HCT116 (cell line): Measurements from ENCODE around the gene MSI2. TPM values are rescaled to one million over a fixed set of nuclear protein-coding genes. Genes with fewer than 3 reads are reported as not detected.

Experiments
- ATAC-seq: fragments of 200-7000 bp; cut with Tn5 transposase; 2 replicates; pipeline ENCODE4 v1.9.1; 2020; ENCODE audit warnings: mild to moderate bottlenecking, moderate library complexity
- BruUV-seq: library from RNA; stranded (reverse); fragments of 400-500 nt; replicated peaks from 2 replicates; lab custom pipeline; 2021; lab: Mats Ljungman, UMichigan
- CTCF ChIA-PET: fragments of 300-600 bp; sonication (Branson Sonifier 250); formaldehyde crosslinking; loops from one replicate; lab custom pipeline; 2021; ENCODE audit warnings: antibody characterized with exemption; lab: Charles Lee
- POLR2A ChIA-PET: fragments of 300-600, 350-600 bp; sonication (Branson Sonifier 250); formaldehyde crosslinking; loops from one replicate; lab custom pipeline; 2021; ENCODE audit warnings: antibody characterized with exemption; lab: Charles Lee
- RAD21 ChIA-PET, 2 experiments: fragments of 300-600 bp; sonication (Branson Sonifier 250); formaldehyde crosslinking; loops; one replicate each; lab custom pipeline; 2023; ENCODE audit warnings: low total read pairs in 2 of 2; ENCODE audit not compliant: uncharacterized antibody in 2 of 2, unreplicated experiment in 2 of 2, low non-redundant PET in 1 of 2; lab: Charles Lee
- DNase-seq: peaks from one replicate; pipeline ENCODE4 v3.0.0-alpha.2; 2010; ENCODE audit warnings: low read depth, low spot score
- H2AFZ ChIP-seq: fragments of 200-600 bp; shearing (Covaris generic), sonication (generic); 2 replicates; pipeline ENCODE4 v1.6.1; 2017; ENCODE audit warnings: low read depth, mixed run types, mixed read lengths, antibody characterized with exemption, low read length; ENCODE audit not compliant: poor library complexity, severe bottlenecking
- H3K27ac ChIP-seq: 2 replicates; pipeline ENCODE4 v1.5.1; 2012; ENCODE audit warnings: low read depth, low read length
- H3K27me3 ChIP-seq: fragments of 200-600 bp; sonication (generic); 2 replicates; pipeline ENCODE4 v1.6.1; 2016; ENCODE audit warnings: mixed run types, low read length, mixed read lengths; ENCODE audit not compliant: insufficient read depth
- H3K36me3 ChIP-seq, 2 experiments: fragments of 200-500 bp in 1 of 2; fragments of 200-600 bp in 1 of 2; sonication (Bioruptor generic) in 1 of 2; sonication (generic) in 1 of 2; 2 replicates each; pipeline versions ENCODE4 v1.5.1 to v1.6.1; 2014 to 2016; ENCODE audit warnings: low read length in 2 of 2, inconsistent platforms in 1 of 2, mixed read lengths in 1 of 2, mixed run types in 1 of 2; ENCODE audit not compliant: insufficient read depth in 2 of 2, control insufficient read depth in 1 of 2
- H3K4me1 ChIP-seq, 2 experiments: fragments of 200-600 bp in 1 of 2; sonication (generic) in 1 of 2; 2 replicates each; pipeline versions ENCODE4 v1.5.1 to v1.6.1; 2012 to 2017; ENCODE audit warnings: low read length in 2 of 2, inconsistent platforms in 1 of 2, mild to moderate bottlenecking in 1 of 2, mixed read lengths in 1 of 2, mixed run types in 1 of 2, moderate library complexity in 1 of 2; ENCODE audit not compliant: insufficient read depth in 2 of 2, control insufficient read depth in 1 of 2
- H3K4me2 ChIP-seq: fragments of 200-600 bp; sonication (generic); 2 replicates; pipeline ENCODE4 v1.6.1; 2017; ENCODE audit warnings: mixed run types, low read length, mixed read lengths
- H3K4me3 ChIP-seq, 2 experiments: fragments of 200-600 bp in 1 of 2; sonication (generic) in 1 of 2; replicated peaks in 1 of 2; 2 replicates each; pipeline ENCODE4 v1.5.1; 2011 to 2016; ENCODE audit warnings: low read length in 2 of 2, control low read depth in 1 of 2, low read depth in 1 of 2, mild to moderate bottlenecking in 1 of 2, mixed read lengths in 1 of 2, mixed run types in 1 of 2
- H3K79me2 ChIP-seq: fragments of 200-600 bp; sonication (generic); 2 replicates; pipeline ENCODE4 v1.6.1; 2017; ENCODE audit warnings: mild to moderate bottlenecking, mixed run types, low read length, moderate library complexity, mixed read lengths; ENCODE audit not compliant: insufficient read depth
- H3K9ac ChIP-seq: fragments of 200-600 bp; sonication (generic); 2 replicates; pipeline ENCODE4 v1.6.1; 2016; ENCODE audit warnings: low read length, mixed read lengths
- H3K9me2 ChIP-seq: fragments of 200-600 bp; sonication (generic), shearing (Covaris generic); 2 replicates; pipeline ENCODE4 v1.6.1; 2017; ENCODE audit warnings: mixed run types, mild to moderate bottlenecking, moderate library complexity; ENCODE audit not compliant: insufficient read depth
- H3K9me3 ChIP-seq, 2 experiments: fragments of 200-500 bp in 1 of 2; fragments of 200-600 bp in 1 of 2; sonication (Bioruptor generic) in 1 of 2; sonication (generic) in 1 of 2; 2 replicates each; pipeline ENCODE4 v1.6.1; 2014 to 2017; ENCODE audit warnings: low read length in 2 of 2, mixed read lengths in 2 of 2, inconsistent platforms in 1 of 2, low read depth in 1 of 2, mild to moderate bottlenecking in 1 of 2, mixed run types in 1 of 2, moderate library complexity in 1 of 2; ENCODE audit not compliant: control insufficient read depth in 1 of 2, insufficient read depth in 1 of 2
- H4K20me1 ChIP-seq: fragments of 200-600 bp; sonication (generic), shearing (Covaris generic); 2 replicates; pipeline ENCODE4 v1.6.1; 2017; ENCODE audit warnings: mixed run types, mild to moderate bottlenecking, moderate library complexity; ENCODE audit not compliant: insufficient read depth
- CBX3 ChIP-seq: IDR thresholded peaks from 2 replicates; pipeline ENCODE4 v1.6.1; 2012; ENCODE audit warnings: low read depth
- EGR1 ChIP-seq: IDR thresholded peaks from 2 replicates; pipeline ENCODE4 v1.6.1; 2012; ENCODE audit warnings: low read depth
- ELF1 ChIP-seq: IDR thresholded peaks from 2 replicates; pipeline ENCODE4 v1.6.1; 2012; ENCODE audit warnings: low read depth, borderline replicate concordance
- EZH2 ChIP-seq: fragments of 200-600 bp; sonication (generic); IDR thresholded peaks from 2 replicates; pipeline ENCODE4 v1.6.1; 2017; ENCODE audit warnings: antibody characterized with exemption, mixed run types
- FOSL1 ChIP-seq: IDR thresholded peaks from 2 replicates; pipeline ENCODE4 v1.6.1; 2012; ENCODE audit warnings: low read depth
- JUND ChIP-seq: IDR thresholded peaks from 2 replicates; pipeline ENCODE4 v1.6.1; 2012
- POLR2AphosphoS5 ChIP-seq: IDR thresholded peaks from 2 replicates; pipeline ENCODE4 v1.6.1; 2011; ENCODE audit warnings: mild to moderate bottlenecking, low read depth, low read length, moderate library complexity
- RAD21 ChIP-seq: IDR thresholded peaks from 2 replicates; pipeline ENCODE4 v1.6.1; 2012; ENCODE audit warnings: low read depth, mild to moderate bottlenecking
- SIN3A ChIP-seq: IDR thresholded peaks from 2 replicates; pipeline ENCODE4 v1.6.1; 2012; ENCODE audit warnings: low read depth
- SP1 ChIP-seq: IDR thresholded peaks from 2 replicates; pipeline ENCODE4 v1.6.1; 2012; ENCODE audit warnings: low read depth
- SRF ChIP-seq: IDR thresholded peaks from 2 replicates; pipeline ENCODE4 v1.6.1; 2012; ENCODE audit warnings: low read depth
- YY1 ChIP-seq: IDR thresholded peaks from 2 replicates; pipeline ENCODE4 v1.6.1; 2011; ENCODE audit warnings: low read length, low read depth, moderate library complexity, mild to moderate bottlenecking; ENCODE audit not compliant: insufficient replicate concordance; ENCODE audit errors: extremely low read depth
- ZNF274 ChIP-seq: fragments of 200-500 bp; sonication (Bioruptor generic); IDR thresholded peaks from 2 replicates; pipeline ENCODE4 v1.6.1; 2014; ENCODE audit warnings: mild to moderate bottlenecking, low read depth, low read length, inconsistent platforms
- intact Hi-C: fragments of 100-400 bp; cut with micrococcal nuclease; formaldehyde crosslinking; loops from 2 replicates; pipeline ENCODE4 v1.10.0; 2022
- total RNA-seq: library from RNA; stranded (reverse); gene quantifications from one replicate; pipeline ENCODE4 v1.2.1, GENCODE V29; 2021; ENCODE audit not compliant: unreplicated experiment
- TF ChIP-seq, protein P1 (sequence below): IDR thresholded peaks from 2 replicates; pipeline ENCODE4 v1.6.1; 2012
- TF ChIP-seq, protein P2 (sequence below): IDR thresholded peaks from 2 replicates; pipeline ENCODE4 v1.6.1; 2012
- TF ChIP-seq, protein P3 (sequence below), 3 experiments: fragments of 200-600 bp in 1 of 3; sonication (generic) in 1 of 3; IDR thresholded peaks in 2 of 3; conservative IDR thresholded peaks in 1 of 3; 2 replicates each; pipeline ENCODE4 v1.5.1; 2012 to 2017; ENCODE audit warnings: low read depth in 2 of 3, low read length in 2 of 3, antibody characterized with exemption in 1 of 3, borderline replicate concordance in 1 of 3, control low read depth in 1 of 3, mild to moderate bottlenecking in 1 of 3, mixed read lengths in 1 of 3, mixed run types in 1 of 3, moderate library complexity in 1 of 3; ENCODE audit not compliant: insufficient read depth in 1 of 3
- TF ChIP-seq, protein P4 (sequence below): IDR thresholded peaks from 2 replicates; pipeline ENCODE4 v1.6.1; 2011; ENCODE audit warnings: mild to moderate bottlenecking, low read length, moderate library complexity; ENCODE audit not compliant: insufficient replicate concordance; ENCODE audit errors: extremely low read depth

Gene MSI2
- total RNA-seq, 1 experiment from 2014 or later = 137 TPM

DNA sequence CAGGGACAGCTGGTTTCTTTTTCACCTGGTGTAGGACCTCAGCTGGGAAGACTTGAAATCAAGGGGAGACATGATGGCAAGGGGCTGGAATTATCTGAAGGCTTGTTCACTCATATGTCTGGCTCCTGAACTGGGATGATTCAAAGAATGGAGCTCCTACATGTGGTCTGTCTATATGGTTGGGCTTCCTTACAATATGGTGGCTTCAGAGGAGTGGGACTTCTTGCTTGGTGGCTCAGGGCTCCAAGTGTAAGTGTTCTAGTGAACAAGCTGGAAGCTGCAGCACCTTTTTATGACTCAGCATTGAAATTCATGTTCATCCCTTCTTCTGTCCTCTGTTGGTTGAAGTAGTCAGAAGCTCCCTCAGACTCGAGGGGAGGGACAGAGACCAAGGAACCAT is 127.9 kb downstream of the MSI2 start:
- H3K4me3 ChIP-seq = no peak overlapping the region

DNA sequence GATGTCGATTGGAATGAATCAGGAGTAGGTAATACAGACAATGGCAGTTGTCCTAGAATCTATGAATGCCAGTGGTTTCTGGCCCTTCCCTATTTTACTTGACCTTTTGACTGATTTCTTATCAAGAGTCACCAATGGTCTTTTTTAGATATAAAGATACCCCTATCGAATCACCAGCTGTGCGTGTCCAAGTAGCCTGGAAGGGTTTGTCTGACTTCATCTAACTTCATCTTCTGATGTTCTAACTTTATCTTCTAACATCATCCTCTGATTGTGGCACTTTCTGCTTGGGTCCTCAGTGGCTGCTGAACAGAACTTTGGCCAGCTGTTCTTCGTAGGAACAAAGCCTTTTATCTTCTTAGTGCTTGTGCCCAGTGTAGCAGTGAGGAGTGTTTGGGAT is 129.7 kb downstream of the MSI2 start:
- no peak for DNase-seq
- H3K4me1 ChIP-seq = peaks cover 0 to 4% of the 10 kb centered on the region in 2 experiments; a peak in 2 of 4 replicates
- H3K4me3 ChIP-seq = no peak overlapping the region
- no peak overlapping the region for H3K9ac ChIP-seq
- H3K36me3 ChIP-seq = peaks cover 0 to 11% of the 10 kb centered on the region in 2 experiments; a peak in 2 of 4 replicates
- H4K20me1 ChIP-seq = no peaks in the 10 kb centered on the region
- peaks cover 5% of the 10 kb centered on the region; the same call in 1 of the 2 replicates for H3K79me2 ChIP-seq
- H3K9me2 ChIP-seq = no peaks in the 10 kb centered on the region
- BruUV-seq = no TSS peak
- RAD21 ChIA-PET = no interaction called here
- ATAC-seq = no peak
- CTCF ChIA-PET = no interaction called here
- intact Hi-C loops = no loop called here
- no peak overlapping the region for H2AFZ ChIP-seq
- H3K9me3 ChIP-seq = peaks cover 12 to 30% of the 10 kb centered on the region in 2 experiments; a peak in 3 of 4 replicates
- H3K27ac ChIP-seq = no peak overlapping the region
- POLR2A ChIA-PET = no interaction called here
- no peak overlapping the region for H3K4me2 ChIP-seq
- no peaks in the 10 kb centered on the region for H3K27me3 ChIP-seq
- TF ChIP-seq ZNF274 (no peak), FOSL1 (no peak), RAD21 (no peak), SIN3A (no peak), SP1 (no peak), JUND (no peak), EZH2 (no peak), CBX3 (no peak), POLR2AphosphoS5 (no peak), ELF1 (no peak), SRF (no peak), YY1 (no peak), EGR1 (no peak)
- TF ChIP-seq, protein P1, sequence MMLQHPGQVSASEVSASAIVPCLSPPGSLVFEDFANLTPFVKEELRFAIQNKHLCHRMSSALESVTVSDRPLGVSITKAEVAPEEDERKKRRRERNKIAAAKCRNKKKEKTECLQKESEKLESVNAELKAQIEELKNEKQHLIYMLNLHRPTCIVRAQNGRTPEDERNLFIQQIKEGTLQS = no peak
- TF ChIP-seq, protein P2, sequence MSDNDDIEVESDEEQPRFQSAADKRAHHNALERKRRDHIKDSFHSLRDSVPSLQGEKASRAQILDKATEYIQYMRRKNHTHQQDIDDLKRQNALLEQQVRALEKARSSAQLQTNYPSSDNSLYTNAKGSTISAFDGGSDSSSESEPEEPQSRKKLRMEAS = no peak
- TF ChIP-seq, protein P3, sequence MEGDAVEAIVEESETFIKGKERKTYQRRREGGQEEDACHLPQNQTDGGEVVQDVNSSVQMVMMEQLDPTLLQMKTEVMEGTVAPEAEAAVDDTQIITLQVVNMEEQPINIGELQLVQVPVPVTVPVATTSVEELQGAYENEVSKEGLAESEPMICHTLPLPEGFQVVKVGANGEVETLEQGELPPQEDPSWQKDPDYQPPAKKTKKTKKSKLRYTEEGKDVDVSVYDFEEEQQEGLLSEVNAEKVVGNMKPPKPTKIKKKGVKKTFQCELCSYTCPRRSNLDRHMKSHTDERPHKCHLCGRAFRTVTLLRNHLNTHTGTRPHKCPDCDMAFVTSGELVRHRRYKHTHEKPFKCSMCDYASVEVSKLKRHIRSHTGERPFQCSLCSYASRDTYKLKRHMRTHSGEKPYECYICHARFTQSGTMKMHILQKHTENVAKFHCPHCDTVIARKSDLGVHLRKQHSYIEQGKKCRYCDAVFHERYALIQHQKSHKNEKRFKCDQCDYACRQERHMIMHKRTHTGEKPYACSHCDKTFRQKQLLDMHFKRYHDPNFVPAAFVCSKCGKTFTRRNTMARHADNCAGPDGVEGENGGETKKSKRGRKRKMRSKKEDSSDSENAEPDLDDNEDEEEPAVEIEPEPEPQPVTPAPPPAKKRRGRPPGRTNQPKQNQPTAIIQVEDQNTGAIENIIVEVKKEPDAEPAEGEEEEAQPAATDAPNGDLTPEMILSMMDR (IDR thresholded peaks at IDR 0.05 in 2 of 3, conservative IDR thresholded peaks at IDR 0.05 in 1 of 3; ENCODE audit: borderline replicate concordance in 1 of 3, insufficient read depth in 1 of 3, low read depth in 2 of 3, low read length in 2 of 3) = no peak

More for the DNA sequence above, 127.9 kb downstream of the MSI2 start:
- no peak for ATAC-seq
- H2AFZ ChIP-seq = no peak overlapping the region
- peaks cover 0 to 11% of the 10 kb centered on the region in 2 experiments; a peak in 2 of 4 replicates for H3K36me3 ChIP-seq
- H4K20me1 ChIP-seq = no peaks in the 10 kb centered on the region
- H3K9me2 ChIP-seq = no peaks in the 10 kb centered on the region
- H3K4me1 ChIP-seq = peaks cover 4% of the 10 kb centered on the region in 2 experiments; a peak in 2 of 4 replicates
- POLR2A ChIA-PET = no interaction called here
- TF ChIP-seq, protein P4, sequence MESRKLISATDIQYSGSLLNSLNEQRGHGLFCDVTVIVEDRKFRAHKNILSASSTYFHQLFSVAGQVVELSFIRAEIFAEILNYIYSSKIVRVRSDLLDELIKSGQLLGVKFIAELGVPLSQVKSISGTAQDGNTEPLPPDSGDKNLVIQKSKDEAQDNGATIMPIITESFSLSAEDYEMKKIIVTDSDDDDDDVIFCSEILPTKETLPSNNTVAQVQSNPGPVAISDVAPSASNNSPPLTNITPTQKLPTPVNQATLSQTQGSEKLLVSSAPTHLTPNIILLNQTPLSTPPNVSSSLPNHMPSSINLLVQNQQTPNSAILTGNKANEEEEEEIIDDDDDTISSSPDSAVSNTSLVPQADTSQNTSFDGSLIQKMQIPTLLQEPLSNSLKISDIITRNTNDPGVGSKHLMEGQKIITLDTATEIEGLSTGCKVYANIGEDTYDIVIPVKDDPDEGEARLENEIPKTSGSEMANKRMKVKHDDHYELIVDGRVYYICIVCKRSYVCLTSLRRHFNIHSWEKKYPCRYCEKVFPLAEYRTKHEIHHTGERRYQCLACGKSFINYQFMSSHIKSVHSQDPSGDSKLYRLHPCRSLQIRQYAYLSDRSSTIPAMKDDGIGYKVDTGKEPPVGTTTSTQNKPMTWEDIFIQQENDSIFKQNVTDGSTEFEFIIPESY = no peak
- intact Hi-C loops = no loop called here
- no peak overlapping the region for H3K27ac ChIP-seq
- H3K9ac ChIP-seq = no peak overlapping the region
- peaks cover 5% of the 10 kb centered on the region; the same call in 1 of the 2 replicates for H3K79me2 ChIP-seq
- no peak for DNase-seq
- RAD21 ChIA-PET = no interaction called here
- peaks cover 12 to 30% of the 10 kb centered on the region in 2 experiments; a peak in 3 of 4 replicates for H3K9me3 ChIP-seq
- BruUV-seq = no TSS peak
- H3K27me3 ChIP-seq = no peaks in the 10 kb centered on the region
- H3K4me2 ChIP-seq = no peak overlapping the region
- CTCF ChIA-PET = no interaction called here
